Endothelial cell of hepatic sinusoid (primary cell): Measurements from ENCODE around the gene ADM2.

ENCODE experiments used
- in situ Hi-C: cut with HindIII; loops from 2 replicates; pipeline ENCODE4 v1.10.0; 2017; ENCODE audit warnings: low sequenced_read_pairs

ADM2 gene

GRCh38 chr22:50483556-50483955 is 2.2 kb downstream of the ADM2 start:
- in situ Hi-C loops = no loop called here

GRCh38 chr22:50483977-50484853 is 2.9 kb downstream of the ADM2 start:
- in situ Hi-C loops = no loop called here

- in situ Hi-C loops = loop anchor here (5.0 kb wide), 2 partner anchors 33 to 133 kb away; no protein-coding TSS in a partner anchor
These were observed 4.1 kb downstream of the ADM2 start for GRCh38 chr22:50485221-50486131.

- in situ Hi-C loops = loop anchor here (5.0 kb wide), 2 partner anchors 34 to 134 kb away; no protein-coding TSS in a partner anchor
These were observed 5.4 kb downstream of the ADM2 start, which contains the start of gene MIOX for GRCh38 chr22:50486561-50487289. Gene MIOX (plus strand): TSS chr22:50486859. CDS start chr22:50486898, 39 bp downstream.

- in situ Hi-C loops = loop anchor here (5.0 kb wide), 2 partner anchors 35 to 135 kb away; no protein-coding TSS in a partner anchor
These were observed 6.1 kb downstream of the ADM2 start for GRCh38 chr22:50487290-50488005.

- in situ Hi-C loops = loop anchor here (5.0 kb wide), 2 partner anchors 36 to 136 kb away; no protein-coding TSS in a partner anchor
These were observed 6.8 kb downstream of the ADM2 start for GRCh38 chr22:50488006-50488677.

- in situ Hi-C loops = loop anchor here (5.0 kb wide), 2 partner anchors 37 to 137 kb away; no protein-coding TSS in a partner anchor
These were observed 7.5 kb downstream of the ADM2 start for GRCh38 chr22:50488886-50489285.

GRCh38 chr22:50489363-50490243 is 8.3 kb downstream of the ADM2 start:
- in situ Hi-C loops = loop anchor here (5.0 kb wide), 2 partner anchors 37 to 137 kb away; no protein-coding TSS in a partner anchor

GRCh38 chr22:50490531-50491308 is 9.4 kb downstream of the ADM2 start:
- in situ Hi-C loops = no loop called here

GRCh38 chr22:50497093-50497492 is 15.8 kb downstream of the ADM2 start:
- in situ Hi-C loops = loop anchor here (5.0 kb wide), 1 partner anchor 80 kb away; the partner anchor contains the start of gene CPT1B

GRCh38 chr22:50498322-50498890 is 17.1 kb downstream of the ADM2 start:
- in situ Hi-C loops = loop anchor here (5.0 kb wide), 1 partner anchor 79 kb away; the partner anchor contains the start of gene CPT1B

GRCh38 chr22:50500452-50500851 is 19.1 kb downstream of the ADM2 start:
- in situ Hi-C loops = no loop called here

GRCh38 chr22:50502096-50502495 is 20.8 kb downstream of the ADM2 start:
- in situ Hi-C loops = no loop called here

- in situ Hi-C loops = no loop called here
These were observed 21.5 kb downstream of the ADM2 start for GRCh38 chr22:50502628-50503474.

GRCh38 chr22:50503475-50504145 is 22.3 kb downstream of the ADM2 start:
- in situ Hi-C loops = no loop called here
